Parathyroid adenoma (tissue), 2 donors: Measurements from ENCODE around the gene CLIP3.
A peak's percentile ranks its signal among the peaks of the same experiment; 100 is the strongest.

ENCODE experiments used
- H2AFZ ChIP-seq: fragments of 300-600 bp; sonication (generic); one replicate; pipeline ENCODE4 v1.7.0; 2017; ENCODE audit warnings: antibody characterized with exemption, mild to moderate bottlenecking
- H3K27ac ChIP-seq: fragments of 300-600 bp; sonication (generic); one replicate; pipeline ENCODE4 v1.7.0; 2017
- H3K27me3 ChIP-seq: fragments of 300-600 bp; sonication (generic); one replicate; pipeline ENCODE4 v1.7.0; 2017; ENCODE audit warnings: low read length; ENCODE audit not compliant: control insufficient read depth, insufficient read depth
- H3K36me3 ChIP-seq: fragments of 300-600 bp; sonication (generic); one replicate; pipeline ENCODE4 v1.7.0; 2017; ENCODE audit warnings: low read length; ENCODE audit not compliant: control insufficient read depth, insufficient read depth
- H3K4me1 ChIP-seq: fragments of 300-600 bp; sonication (generic); one replicate; pipeline ENCODE4 v1.7.0; 2017; ENCODE audit warnings: control low read depth
- H3K4me2 ChIP-seq: fragments of 300-600 bp; sonication (generic); one replicate; pipeline ENCODE4 v1.7.0; 2017; ENCODE audit warnings: low read length
- H3K4me3 ChIP-seq: fragments of 300-600 bp; sonication (generic); one replicate; pipeline ENCODE4 v1.7.0; 2017; ENCODE audit warnings: low read depth, low read length
- H3K79me2 ChIP-seq: fragments of 300-600 bp; sonication (generic); one replicate; pipeline ENCODE4 v1.7.0; 2017; ENCODE audit warnings: control low read depth
- H3K9ac ChIP-seq: fragments of 300-600 bp; sonication (generic); one replicate; pipeline ENCODE4 v1.7.0; 2017; ENCODE audit warnings: mild to moderate bottlenecking
- H3K9me3 ChIP-seq: fragments of 300-600 bp; sonication (generic); one replicate; pipeline ENCODE4 v1.7.0; 2017; ENCODE audit warnings: low read length; ENCODE audit not compliant: control insufficient read depth
- TF ChIP-seq, protein P1 (sequence below): fragments of 300-600 bp; sonication (generic); IDR thresholded peaks from one replicate; pipeline ENCODE4 v1.7.0; 2017; ENCODE audit warnings: antibody characterized with exemption, mild to moderate bottlenecking
- donor health status: primary hyperparathyroidism.

CLIP3 gene

DNA sequence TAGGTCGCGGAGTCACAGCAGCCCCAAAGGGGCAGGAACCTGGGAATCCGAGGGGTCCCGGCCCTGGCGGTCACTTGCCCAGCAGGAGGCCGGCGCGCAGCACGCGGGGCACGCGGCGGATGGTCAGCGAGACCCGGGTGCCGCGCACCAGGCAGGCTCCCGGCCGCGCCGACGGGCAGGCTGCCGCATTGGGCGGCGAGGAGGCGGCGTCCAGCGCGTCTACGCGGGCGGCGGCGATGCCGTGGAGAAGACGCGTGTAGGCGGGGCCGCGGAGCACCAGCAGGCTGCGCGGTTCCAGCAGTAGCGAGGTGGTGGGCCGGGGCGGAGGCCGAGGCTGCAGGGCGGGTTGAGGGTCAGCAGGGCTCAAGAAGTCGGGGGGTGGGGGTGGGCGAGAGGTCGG is 23.5 kb downstream of the CLIP3 start:
- H3K27ac ChIP-seq, result peak overlapping the region; percentile 89
- no peak overlapping the region for H3K9ac ChIP-seq

DNA sequence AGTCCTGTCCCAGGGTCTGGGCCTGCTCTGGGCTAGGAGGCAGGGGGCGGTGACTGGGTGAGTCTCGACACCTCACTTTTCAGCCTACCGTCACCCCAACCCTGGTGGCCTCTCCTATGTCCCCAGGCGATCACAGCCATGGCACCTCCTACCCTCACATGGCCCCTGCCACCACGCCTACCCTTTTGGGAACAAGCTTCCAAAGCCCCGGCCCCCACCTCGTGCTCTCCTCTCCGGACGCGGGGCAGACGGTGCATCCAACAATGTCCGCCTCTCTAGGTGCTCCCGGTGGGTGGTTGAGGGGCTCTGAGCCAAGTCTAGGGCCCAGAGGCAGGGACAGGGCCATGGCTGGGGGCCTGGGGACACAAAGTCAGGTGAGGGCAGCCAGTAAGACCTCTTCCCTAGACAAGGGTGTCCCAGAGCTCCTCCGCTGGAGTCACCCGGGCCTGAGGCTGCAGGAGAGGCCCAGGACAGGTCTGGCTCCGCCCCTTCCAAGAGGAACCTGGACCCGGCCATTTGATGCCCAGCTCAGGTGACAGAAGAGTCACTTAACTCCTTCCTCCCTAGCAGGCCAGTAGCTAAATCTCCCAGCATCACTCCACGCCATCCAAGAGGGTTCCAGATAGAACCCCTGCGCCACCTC is 24.2 kb downstream of the CLIP3 start, which contains the start of gene SYNE4:
TSS of gene SYNE4 (minus strand) at position 478 of the 643 bp plus-strand sequence. CDS start at position 346, 132 bp downstream.
- Histone ChIP-seq H3K36me3 (no peaks in the 10 kb centered on the region), H3K4me2 (peak within 1 kb of the TSS; percentile 68), H3K27ac (peak within 1 kb of the TSS; percentile 89), H3K9ac (peak within 1 kb of the TSS; percentile 40), H3K79me2 (peaks cover 6% of the 10 kb centered on the region), H3K27me3 (no peaks in the 10 kb centered on the region), H3K4me1 (peaks cover 9% of the 10 kb centered on the region), H3K4me3 (peak within 1 kb of the TSS; percentile 81), H2AFZ (peak within 1 kb of the TSS; percentile 79), H3K9me3 (no peaks in the 10 kb centered on the region)
- TF ChIP-seq, protein P1, sequence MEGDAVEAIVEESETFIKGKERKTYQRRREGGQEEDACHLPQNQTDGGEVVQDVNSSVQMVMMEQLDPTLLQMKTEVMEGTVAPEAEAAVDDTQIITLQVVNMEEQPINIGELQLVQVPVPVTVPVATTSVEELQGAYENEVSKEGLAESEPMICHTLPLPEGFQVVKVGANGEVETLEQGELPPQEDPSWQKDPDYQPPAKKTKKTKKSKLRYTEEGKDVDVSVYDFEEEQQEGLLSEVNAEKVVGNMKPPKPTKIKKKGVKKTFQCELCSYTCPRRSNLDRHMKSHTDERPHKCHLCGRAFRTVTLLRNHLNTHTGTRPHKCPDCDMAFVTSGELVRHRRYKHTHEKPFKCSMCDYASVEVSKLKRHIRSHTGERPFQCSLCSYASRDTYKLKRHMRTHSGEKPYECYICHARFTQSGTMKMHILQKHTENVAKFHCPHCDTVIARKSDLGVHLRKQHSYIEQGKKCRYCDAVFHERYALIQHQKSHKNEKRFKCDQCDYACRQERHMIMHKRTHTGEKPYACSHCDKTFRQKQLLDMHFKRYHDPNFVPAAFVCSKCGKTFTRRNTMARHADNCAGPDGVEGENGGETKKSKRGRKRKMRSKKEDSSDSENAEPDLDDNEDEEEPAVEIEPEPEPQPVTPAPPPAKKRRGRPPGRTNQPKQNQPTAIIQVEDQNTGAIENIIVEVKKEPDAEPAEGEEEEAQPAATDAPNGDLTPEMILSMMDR, result no peak

More for the DNA sequence above, 23.5 kb downstream of the CLIP3 start:
- H3K27me3 ChIP-seq, result no peaks in the 10 kb centered on the region
- TF ChIP-seq, protein P1, result no peak
- peak overlapping the region; percentile 81 for H3K4me3 ChIP-seq
- H3K79me2 ChIP-seq, result peaks cover 12% of the 10 kb centered on the region
- no peaks in the 10 kb centered on the region for H3K9me3 ChIP-seq
- peaks cover 10% of the 10 kb centered on the region for H3K4me1 ChIP-seq
- peak overlapping the region; percentile 68 for H3K4me2 ChIP-seq
- no peaks in the 10 kb centered on the region for H3K36me3 ChIP-seq
- peak overlapping the region; percentile 31 for H2AFZ ChIP-seq

DNA sequence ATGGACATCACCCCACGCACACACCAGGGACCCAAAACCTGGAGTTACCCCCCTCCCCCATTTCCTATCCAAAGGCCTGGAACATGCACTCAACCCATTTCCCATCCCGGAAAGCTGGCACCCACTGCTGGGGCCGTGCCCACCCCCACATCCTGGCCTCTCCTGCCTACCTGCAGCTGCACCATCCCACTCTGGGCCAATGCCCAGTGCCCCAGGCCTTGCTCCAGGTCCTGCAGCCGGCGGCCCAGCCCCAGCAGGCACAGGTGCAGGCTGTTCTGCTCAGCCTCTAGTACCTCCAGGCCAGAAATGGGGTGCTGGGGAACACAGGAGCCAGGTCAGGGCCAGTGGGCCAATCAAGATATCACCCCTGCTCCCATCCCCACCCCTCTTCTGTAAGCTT is 25.7 kb downstream of the CLIP3 start:
- Histone ChIP-seq H3K9me3 (no peaks in the 10 kb centered on the region), H3K36me3 (no peaks in the 10 kb centered on the region), H3K27me3 (no peaks in the 10 kb centered on the region), H3K4me3 (no peak overlapping the region), H2AFZ (no peak overlapping the region), H3K4me2 (no peak overlapping the region), H3K4me1 (peaks cover 2% of the 10 kb centered on the region), H3K79me2 (no peaks in the 10 kb centered on the region), H3K27ac (peak overlapping the region; percentile 89), H3K9ac (no peak overlapping the region)
- TF ChIP-seq, protein P1, result no peak

DNA sequence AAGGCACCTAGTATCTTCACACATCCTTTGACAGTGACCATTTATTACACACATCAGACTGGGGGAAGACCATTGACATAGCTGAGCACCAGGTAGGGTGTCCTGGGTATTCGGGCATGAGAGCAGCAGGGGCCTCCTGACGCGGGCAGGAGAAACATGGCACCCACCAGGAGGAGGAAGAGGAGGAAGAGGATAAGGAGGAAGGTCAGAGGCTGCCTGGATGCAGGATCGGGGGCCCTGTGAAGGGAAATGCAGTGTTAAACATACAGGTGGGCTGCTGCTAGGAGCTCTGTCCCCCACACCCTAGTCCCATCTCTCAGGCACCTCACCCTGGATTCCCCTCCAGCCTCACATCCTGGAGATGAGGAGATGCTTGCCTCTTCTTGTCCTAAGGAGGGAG is 29.4 kb downstream of the CLIP3 start:
- Histone ChIP-seq H3K4me3 (no peak overlapping the region), H3K79me2 (peaks cover 3% of the 10 kb centered on the region), H3K27ac (no peak overlapping the region), H2AFZ (no peak overlapping the region), H3K36me3 (no peaks in the 10 kb centered on the region), H3K4me1 (peaks cover 11% of the 10 kb centered on the region), H3K9ac (no peak overlapping the region), H3K9me3 (no peaks in the 10 kb centered on the region), H3K27me3 (no peaks in the 10 kb centered on the region), H3K4me2 (no peak overlapping the region)
- TF ChIP-seq, protein P1, result no peak

DNA sequence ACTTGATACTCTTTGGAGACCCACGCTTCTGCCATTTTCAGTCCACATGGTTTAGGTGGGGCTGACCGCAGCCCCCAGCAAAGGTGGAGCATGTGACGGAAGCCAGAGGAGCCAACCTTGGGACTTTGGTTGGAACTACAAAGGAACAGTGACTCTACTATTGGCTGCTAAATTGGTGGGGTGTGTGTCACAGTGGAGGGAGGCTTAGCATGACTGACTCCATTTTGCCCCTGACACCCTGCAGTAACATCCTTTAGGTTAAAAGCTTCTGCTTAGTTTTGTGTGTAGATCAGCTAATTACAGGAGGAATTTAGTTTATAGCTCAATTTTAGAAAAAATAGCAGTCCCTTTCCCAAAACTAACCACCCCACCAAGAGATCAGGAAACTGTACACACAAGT is 31.1 kb downstream of the CLIP3 start:
- no peak overlapping the region for H3K4me3 ChIP-seq
- no peak overlapping the region for H2AFZ ChIP-seq
- no peak overlapping the region for H3K9ac ChIP-seq
- TF ChIP-seq, protein P1, result no peak
- no peak overlapping the region for H3K27ac ChIP-seq
- no peaks in the 10 kb centered on the region for H3K27me3 ChIP-seq
- no peaks in the 10 kb centered on the region for H3K9me3 ChIP-seq
- H3K4me1 ChIP-seq, result peaks cover 9% of the 10 kb centered on the region
- H3K4me2 ChIP-seq, result no peak overlapping the region
- no peaks in the 10 kb centered on the region for H3K36me3 ChIP-seq
- peaks cover 4% of the 10 kb centered on the region for H3K79me2 ChIP-seq
